Body of pancreas (tissue), 4 donors: ENCODE measurements around the gene ZBP1.

ENCODE experiments used
- POLR2A ChIP-seq, 3 donors: fragments of 450-650 bp; IDR thresholded peaks; one replicate each; pipeline ENCODE4 v1.6.1; 2016; ENCODE audit warnings: antibody characterized with exemption in 3 of 3, mild to moderate bottlenecking in 2 of 3
- TF ChIP-seq, protein P1 (sequence below), 7 experiments: fragments of 450-650 bp in 4 of 7; fragments of 200-600 bp in 3 of 7; sonication (generic) in 3 of 7; IDR thresholded peaks; one replicate each; pipeline ENCODE4 v1.5.1; 2016 to 2019; ENCODE audit warnings: antibody characterized with exemption in 7 of 7

DNA sequence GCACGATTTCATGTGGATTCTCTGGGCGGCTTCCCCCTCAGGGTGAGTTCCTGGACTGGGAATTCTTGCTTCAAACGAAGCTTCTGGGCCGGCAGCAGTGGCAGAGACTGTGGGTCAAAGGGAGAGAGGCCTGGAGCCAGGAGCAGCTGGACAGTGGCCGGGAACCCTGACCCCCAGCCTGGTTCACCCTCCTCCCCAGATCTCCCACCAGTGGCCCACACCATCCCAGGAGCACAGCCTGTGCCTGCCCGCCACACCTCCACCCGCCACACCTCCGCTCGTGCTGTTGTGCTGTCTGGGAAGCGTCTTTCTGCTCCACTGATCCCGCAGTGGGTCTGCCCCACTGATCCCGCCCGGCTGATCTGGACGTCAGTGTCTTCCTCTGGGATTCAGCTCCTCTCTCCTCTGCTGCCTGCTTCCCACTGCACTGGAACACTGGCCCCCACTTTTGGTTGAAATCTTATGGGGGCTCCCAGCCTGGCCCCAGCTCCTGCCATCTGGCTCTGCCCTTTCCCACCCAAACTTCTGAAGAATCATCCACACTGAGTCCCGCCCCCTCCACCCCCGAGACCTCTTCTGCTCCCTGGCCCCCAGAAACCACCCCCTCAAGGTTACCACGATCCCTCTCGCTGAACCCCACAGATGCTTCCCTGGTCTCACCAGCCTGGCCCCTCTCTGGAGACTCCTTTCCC, 9.8 kb downstream of the ZBP1 start:
- TF ChIP-seq, protein P1, sequence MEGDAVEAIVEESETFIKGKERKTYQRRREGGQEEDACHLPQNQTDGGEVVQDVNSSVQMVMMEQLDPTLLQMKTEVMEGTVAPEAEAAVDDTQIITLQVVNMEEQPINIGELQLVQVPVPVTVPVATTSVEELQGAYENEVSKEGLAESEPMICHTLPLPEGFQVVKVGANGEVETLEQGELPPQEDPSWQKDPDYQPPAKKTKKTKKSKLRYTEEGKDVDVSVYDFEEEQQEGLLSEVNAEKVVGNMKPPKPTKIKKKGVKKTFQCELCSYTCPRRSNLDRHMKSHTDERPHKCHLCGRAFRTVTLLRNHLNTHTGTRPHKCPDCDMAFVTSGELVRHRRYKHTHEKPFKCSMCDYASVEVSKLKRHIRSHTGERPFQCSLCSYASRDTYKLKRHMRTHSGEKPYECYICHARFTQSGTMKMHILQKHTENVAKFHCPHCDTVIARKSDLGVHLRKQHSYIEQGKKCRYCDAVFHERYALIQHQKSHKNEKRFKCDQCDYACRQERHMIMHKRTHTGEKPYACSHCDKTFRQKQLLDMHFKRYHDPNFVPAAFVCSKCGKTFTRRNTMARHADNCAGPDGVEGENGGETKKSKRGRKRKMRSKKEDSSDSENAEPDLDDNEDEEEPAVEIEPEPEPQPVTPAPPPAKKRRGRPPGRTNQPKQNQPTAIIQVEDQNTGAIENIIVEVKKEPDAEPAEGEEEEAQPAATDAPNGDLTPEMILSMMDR (IDR thresholded peaks at IDR 0.05) = no peak
- no peak for TF ChIP-seq POLR2A (IDR thresholded peaks at IDR 0.05)
